Measurements from ENCODE around the gene EFCAB11. TPM values are rescaled to one million over a fixed set of nuclear protein-coding genes. Genes with fewer than 3 reads are reported as not detected.

The EFCAB11 gene
- total RNA-seq, 1 donor from 2014 or later = 20.8 TPM

DNA sequence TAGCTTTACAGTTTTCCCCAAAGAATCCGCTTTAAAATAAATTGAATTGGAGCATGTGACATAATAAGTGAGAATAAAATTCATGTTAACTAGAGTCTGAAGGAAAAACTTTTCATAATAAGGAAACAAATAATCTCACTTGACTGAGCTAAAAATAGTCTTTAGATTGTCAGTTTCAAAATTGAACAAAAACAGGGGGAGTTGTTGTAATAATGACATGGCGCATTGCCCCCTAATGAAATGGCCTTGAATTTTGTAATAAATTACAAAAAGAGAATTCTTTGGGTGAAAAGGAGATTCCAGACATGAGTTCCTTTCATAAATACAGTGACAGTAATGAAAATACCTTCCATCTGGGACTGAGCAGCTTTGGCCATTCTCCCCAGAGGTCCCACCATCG is 178.6 kb downstream of the EFCAB11 start:
- H3K9me3 Mint-ChIP-seq (ENCODE audit: low read depth) = no peaks in the 10 kb centered on the region
- H3K27me3 Mint-ChIP-seq = peaks cover 14% of the 10 kb centered on the region
- H3K36me3 Mint-ChIP-seq (ENCODE audit: insufficient read depth) = no peaks in the 10 kb centered on the region
- DNase-seq (ENCODE audit: low spot score, unreplicated experiment) = no peak
- peaks cover 14% of the 10 kb centered on the region for H3K4me1 Mint-ChIP-seq (ENCODE audit: low read depth)
- no peak overlapping the region for H3K4me3 Mint-ChIP-seq (ENCODE audit: low read depth)
- TF ChIP-seq, protein P1, sequence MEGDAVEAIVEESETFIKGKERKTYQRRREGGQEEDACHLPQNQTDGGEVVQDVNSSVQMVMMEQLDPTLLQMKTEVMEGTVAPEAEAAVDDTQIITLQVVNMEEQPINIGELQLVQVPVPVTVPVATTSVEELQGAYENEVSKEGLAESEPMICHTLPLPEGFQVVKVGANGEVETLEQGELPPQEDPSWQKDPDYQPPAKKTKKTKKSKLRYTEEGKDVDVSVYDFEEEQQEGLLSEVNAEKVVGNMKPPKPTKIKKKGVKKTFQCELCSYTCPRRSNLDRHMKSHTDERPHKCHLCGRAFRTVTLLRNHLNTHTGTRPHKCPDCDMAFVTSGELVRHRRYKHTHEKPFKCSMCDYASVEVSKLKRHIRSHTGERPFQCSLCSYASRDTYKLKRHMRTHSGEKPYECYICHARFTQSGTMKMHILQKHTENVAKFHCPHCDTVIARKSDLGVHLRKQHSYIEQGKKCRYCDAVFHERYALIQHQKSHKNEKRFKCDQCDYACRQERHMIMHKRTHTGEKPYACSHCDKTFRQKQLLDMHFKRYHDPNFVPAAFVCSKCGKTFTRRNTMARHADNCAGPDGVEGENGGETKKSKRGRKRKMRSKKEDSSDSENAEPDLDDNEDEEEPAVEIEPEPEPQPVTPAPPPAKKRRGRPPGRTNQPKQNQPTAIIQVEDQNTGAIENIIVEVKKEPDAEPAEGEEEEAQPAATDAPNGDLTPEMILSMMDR (IDR thresholded peaks at IDR 0.05; ENCODE audit: unreplicated experiment) = no peak
- no peak overlapping the region for H3K27ac Mint-ChIP-seq

DNA sequence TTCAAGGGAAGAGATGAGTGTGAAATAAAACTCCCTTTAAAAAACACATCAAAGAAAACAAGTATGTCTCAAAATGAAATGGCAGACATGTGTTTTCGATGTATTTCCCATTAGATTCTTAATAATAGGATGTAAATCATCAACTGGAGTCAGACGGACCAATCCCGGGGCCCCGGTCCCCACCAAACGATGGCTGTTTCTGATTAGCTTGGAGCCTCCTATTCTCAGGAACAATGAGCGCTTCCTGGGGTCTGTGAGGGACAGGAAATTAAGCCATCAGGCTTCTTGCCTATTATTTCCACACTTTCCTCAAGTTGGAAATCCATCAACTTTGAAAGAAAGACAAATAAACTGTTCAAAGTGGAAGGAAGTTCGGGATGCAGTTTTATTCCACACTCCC is 179.4 kb downstream of the EFCAB11 start:
- no peak for DNase-seq (ENCODE audit: low spot score, unreplicated experiment)
- Mint-ChIP-seq H3K9me3 (ENCODE audit: low read depth) (no peaks in the 10 kb centered on the region), H3K27ac (no peak overlapping the region), H3K36me3 (ENCODE audit: insufficient read depth) (no peaks in the 10 kb centered on the region), H3K27me3 (peaks cover 14% of the 10 kb centered on the region), H3K4me1 (ENCODE audit: low read depth) (peaks cover 18% of the 10 kb centered on the region), H3K4me3 (ENCODE audit: low read depth) (no peak overlapping the region)
- TF ChIP-seq, protein P1 (IDR thresholded peaks at IDR 0.05; ENCODE audit: unreplicated experiment) = no peak

DNA sequence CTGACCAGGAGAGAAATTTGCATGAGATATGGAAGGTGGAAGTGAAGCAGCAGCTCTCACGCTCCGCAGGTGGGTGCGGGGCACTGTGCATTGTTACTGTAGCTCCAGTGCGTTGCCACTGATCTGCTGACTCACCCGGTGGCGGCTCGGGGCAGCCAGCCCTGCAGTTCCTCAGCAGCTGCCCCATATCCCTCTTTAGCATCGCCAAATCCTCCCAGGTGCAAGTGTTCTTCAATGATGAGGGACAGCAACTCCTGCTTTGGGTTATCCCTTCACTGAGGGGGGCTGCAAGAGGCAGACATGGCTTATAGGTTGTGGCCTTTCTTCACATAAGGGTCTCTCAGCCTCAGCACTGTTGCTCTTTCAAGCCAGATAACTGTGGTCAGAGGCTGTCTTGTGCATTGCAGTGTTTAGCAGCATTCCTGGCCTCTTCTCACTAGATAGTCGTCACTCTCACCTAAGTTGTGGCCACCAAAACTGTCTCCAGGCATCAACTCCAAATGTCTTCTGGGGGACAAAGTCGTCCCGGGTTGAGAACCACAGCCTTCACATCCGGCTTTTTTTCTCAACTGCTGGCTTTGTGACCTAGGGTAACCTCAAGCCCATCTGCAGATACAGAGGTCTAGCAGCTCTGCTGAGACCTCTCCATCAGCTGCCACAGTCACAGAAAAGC is 180.8 kb downstream of the EFCAB11 start:
- peak overlapping the region; percentile 57 for H3K27ac Mint-ChIP-seq
- H3K4me3 Mint-ChIP-seq (ENCODE audit: low read depth) = no peak overlapping the region
- H3K27me3 Mint-ChIP-seq = peaks cover 14% of the 10 kb centered on the region
- TF ChIP-seq, protein P1 (IDR thresholded peaks at IDR 0.05; ENCODE audit: unreplicated experiment) = no peak
- peaks cover 18% of the 10 kb centered on the region for H3K4me1 Mint-ChIP-seq (ENCODE audit: low read depth)
- peak; percentile 24 for DNase-seq (ENCODE audit: low spot score, unreplicated experiment)
- H3K9me3 Mint-ChIP-seq (ENCODE audit: low read depth) = no peaks in the 10 kb centered on the region
- no peaks in the 10 kb centered on the region for H3K36me3 Mint-ChIP-seq (ENCODE audit: insufficient read depth)

DNA sequence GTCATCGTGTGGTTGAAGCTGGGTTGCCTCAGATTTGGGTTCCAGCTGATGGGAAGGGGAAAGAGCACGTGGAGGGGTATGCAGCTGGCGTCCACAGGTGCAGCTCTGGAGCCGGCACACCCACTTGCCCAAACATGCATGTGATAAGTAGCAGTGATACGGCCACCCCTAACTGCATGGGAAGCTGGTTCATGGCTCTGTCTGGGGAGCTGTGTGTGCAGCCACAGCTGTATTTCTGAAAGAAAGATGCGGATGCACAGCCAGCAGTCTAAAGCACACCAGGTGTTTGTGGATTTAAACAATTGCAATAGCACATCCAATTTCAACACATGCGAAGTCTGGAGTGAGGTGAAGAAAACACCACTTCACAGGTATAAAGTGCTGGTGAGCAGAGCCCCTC is 181.4 kb downstream of the EFCAB11 start:
- Mint-ChIP-seq H3K4me1 (ENCODE audit: low read depth) (peaks cover 18% of the 10 kb centered on the region), H3K36me3 (ENCODE audit: insufficient read depth) (no peaks in the 10 kb centered on the region), H3K9me3 (ENCODE audit: low read depth) (no peaks in the 10 kb centered on the region), H3K4me3 (ENCODE audit: low read depth) (no peak overlapping the region), H3K27ac (peak overlapping the region; percentile 57), H3K27me3 (peaks cover 14% of the 10 kb centered on the region)
- TF ChIP-seq, protein P1 (IDR thresholded peaks at IDR 0.05; ENCODE audit: unreplicated experiment) = no peak
- DNase-seq (ENCODE audit: low spot score, unreplicated experiment) = no peak

DNA sequence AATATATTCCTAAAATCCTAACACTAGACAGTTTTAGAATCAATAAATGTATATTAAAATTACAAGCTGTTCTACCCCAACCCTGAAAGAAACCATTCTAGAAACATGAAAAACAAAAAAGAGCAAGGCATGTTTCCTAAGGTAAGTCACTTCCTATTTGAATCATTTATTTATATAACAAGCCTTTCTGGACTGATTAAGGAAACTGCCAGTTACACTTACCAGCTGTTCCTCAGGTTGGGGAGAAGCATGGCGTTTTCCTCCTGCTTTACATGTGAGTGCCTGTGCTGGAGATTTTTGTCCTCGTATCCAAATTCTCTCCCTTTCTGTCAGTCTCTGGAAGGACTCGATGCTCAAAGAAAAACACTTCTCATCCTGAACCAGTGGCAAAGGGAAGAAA is 183.3 kb downstream of the EFCAB11 start:
- peaks cover 14% of the 10 kb centered on the region for H3K27me3 Mint-ChIP-seq
- H3K36me3 Mint-ChIP-seq (ENCODE audit: insufficient read depth) = no peaks in the 10 kb centered on the region
- TF ChIP-seq, protein P1 (IDR thresholded peaks at IDR 0.05; ENCODE audit: unreplicated experiment) = no peak
- no peak overlapping the region for H3K27ac Mint-ChIP-seq
- no peak for DNase-seq (ENCODE audit: low spot score, unreplicated experiment)
- H3K9me3 Mint-ChIP-seq (ENCODE audit: low read depth) = no peaks in the 10 kb centered on the region
- H3K4me3 Mint-ChIP-seq (ENCODE audit: low read depth) = no peak overlapping the region
- H3K4me1 Mint-ChIP-seq (ENCODE audit: low read depth) = peaks cover 18% of the 10 kb centered on the region
